Kidney epithelial cell (primary cell): ENCODE measurements around the gene IP6K3. TPM values are rescaled to one million over a fixed set of nuclear protein-coding genes. Genes with fewer than 3 reads are reported as not detected.

Source experiments
- DNase-seq: peaks from one replicate; pipeline ENCODE4 v3.0.0-alpha.2; 2010; ENCODE audit warnings: low read depth
- H3K27me3 ChIP-seq: 2 replicates; pipeline ENCODE4 v1.6.0; 2011; ENCODE audit warnings: low read length; ENCODE audit not compliant: control insufficient read depth, insufficient read depth
- H3K36me3 ChIP-seq: 2 replicates; pipeline ENCODE4 v1.5.1; 2011; ENCODE audit warnings: low read length; ENCODE audit not compliant: control insufficient read depth, insufficient read depth
- H3K4me3 ChIP-seq: 2 replicates; pipeline ENCODE4 v1.5.1; 2011; ENCODE audit warnings: low read depth, mild to moderate bottlenecking, control low read depth, low read length
- total RNA-seq: library from RNA; depleted of rRNA; stranded (reverse); fragments of >200 nt; gene quantifications from 2 replicates; pipeline ENCODE4 v1.2.3, GENCODE V29; 2015
- TF ChIP-seq, protein P1 (sequence below): IDR thresholded peaks from 2 replicates; pipeline ENCODE4 v1.5.1; 2011; ENCODE audit warnings: mild to moderate bottlenecking, moderate library complexity, low read length, control low read depth, inconsistent platforms; ENCODE audit not compliant: insufficient read depth, poor library complexity, severe bottlenecking

The IP6K3 gene
- total RNA-seq, 1 donor from 2014 or later = 0.29 TPM

DNA sequence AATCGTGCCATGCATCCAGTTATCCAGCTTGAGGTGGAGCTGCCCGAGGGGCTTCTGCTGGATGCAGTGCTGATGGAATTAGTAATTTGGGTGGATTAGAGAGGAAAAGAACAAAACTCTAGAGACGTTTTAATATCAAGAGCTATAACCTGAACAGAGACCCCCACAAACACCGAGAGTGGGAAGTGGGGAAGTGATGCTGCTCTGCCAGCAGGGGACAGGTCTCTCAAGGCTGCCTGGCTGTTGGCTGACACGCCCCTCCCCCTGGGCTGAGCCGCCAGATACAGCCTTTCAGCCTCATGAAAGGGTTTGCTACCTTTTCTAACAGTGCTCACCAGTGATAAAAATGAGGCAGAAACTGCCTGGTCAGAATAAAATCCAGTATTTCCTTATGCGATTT is 32.6 kb upstream of the IP6K3 start:
- no peak overlapping the region for H3K4me3 ChIP-seq
- TF ChIP-seq, protein P1, sequence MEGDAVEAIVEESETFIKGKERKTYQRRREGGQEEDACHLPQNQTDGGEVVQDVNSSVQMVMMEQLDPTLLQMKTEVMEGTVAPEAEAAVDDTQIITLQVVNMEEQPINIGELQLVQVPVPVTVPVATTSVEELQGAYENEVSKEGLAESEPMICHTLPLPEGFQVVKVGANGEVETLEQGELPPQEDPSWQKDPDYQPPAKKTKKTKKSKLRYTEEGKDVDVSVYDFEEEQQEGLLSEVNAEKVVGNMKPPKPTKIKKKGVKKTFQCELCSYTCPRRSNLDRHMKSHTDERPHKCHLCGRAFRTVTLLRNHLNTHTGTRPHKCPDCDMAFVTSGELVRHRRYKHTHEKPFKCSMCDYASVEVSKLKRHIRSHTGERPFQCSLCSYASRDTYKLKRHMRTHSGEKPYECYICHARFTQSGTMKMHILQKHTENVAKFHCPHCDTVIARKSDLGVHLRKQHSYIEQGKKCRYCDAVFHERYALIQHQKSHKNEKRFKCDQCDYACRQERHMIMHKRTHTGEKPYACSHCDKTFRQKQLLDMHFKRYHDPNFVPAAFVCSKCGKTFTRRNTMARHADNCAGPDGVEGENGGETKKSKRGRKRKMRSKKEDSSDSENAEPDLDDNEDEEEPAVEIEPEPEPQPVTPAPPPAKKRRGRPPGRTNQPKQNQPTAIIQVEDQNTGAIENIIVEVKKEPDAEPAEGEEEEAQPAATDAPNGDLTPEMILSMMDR = no peak
- no peaks in the 10 kb centered on the region for H3K27me3 ChIP-seq
- DNase-seq = no peak
- H3K36me3 ChIP-seq = peaks cover 4% of the 10 kb centered on the region

DNA sequence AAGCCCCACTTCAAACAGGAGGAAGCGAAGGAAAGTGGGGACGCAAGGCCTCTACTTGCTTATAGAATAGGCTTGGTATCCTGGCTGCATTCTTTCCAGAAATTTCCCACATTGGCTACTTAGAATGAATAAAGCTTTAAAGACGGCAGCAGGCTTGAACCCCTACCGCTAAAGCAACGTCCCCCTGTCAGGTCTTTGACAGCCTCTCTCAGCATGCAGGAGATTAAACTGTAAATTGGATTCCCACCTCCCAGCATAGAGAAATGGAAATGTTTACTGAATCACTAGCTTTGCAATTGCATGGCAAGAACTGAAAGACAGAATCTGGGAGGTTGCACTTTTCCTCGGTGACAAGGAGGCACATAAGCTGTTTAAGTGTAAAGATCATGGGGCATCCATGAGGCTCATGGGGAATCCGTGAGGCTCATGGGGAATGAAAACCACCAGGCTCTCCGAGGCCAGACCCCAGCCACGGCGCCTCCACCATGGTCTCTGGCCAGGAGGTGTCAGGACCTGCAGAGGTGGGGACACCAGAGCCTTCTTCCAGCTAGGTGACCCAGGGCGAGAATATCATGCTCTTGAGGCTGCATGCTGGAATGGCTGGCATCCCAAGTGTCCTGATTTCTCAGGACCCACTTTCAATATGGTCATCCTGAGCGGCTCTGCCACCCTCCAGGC is 31.9 kb upstream of the IP6K3 start:
- Histone ChIP-seq H3K4me3 (no peak overlapping the region), H3K36me3 (peaks cover 4% of the 10 kb centered on the region), H3K27me3 (no peaks in the 10 kb centered on the region)
- TF ChIP-seq, protein P1 = no peak
- DNase-seq = no peak

DNA sequence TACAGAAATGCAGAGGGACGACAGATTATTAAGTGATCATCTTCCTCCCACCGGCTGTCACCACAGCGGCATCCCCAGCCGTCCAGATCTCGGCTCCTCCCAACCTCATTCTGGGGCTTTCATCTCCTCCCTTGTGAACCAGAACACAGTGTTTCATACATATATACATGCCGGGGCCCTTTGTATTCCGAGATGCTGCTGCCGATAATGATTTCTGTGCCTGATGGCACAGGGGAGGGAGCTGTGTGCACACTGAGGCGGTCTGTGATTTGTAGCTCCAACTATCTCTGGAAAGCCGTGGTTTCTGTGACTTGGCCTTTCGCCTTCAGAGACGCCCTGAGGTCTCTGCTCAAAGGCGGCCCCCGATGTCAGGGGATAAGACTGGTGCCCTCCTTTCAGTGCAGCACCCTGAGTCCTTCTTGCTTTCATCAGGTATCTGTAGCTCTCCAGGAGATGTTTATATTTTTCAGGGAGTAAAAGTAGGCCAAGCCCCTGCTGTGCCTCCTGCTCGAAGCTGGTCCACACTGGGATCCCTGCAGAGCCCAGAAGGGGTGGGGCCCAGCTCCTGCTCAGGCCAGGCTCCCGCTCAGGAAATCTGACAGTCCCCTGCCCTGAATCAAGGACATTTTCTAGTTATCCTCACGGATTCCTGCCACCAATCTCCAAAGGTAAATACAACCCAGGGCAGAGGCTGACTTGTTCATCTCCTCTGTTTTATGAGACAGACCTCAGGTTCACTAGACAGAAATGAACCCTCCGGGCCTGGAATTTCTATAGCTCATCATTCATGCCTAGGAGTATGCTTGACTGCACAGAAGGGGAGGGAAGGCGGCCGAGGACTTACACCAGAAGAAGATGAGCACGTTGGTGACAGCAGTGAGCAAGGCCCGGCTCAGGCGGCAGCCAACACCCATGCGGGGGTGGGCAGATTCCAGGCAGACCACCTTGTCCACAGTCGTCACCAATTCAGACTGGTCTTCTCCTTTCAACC is 31.0 kb upstream of the IP6K3 start:
- H3K4me3 ChIP-seq = no peak overlapping the region
- no peak for DNase-seq
- no peaks in the 10 kb centered on the region for H3K27me3 ChIP-seq
- peaks cover 5% of the 10 kb centered on the region for H3K36me3 ChIP-seq
- TF ChIP-seq, protein P1 = no peak

DNA sequence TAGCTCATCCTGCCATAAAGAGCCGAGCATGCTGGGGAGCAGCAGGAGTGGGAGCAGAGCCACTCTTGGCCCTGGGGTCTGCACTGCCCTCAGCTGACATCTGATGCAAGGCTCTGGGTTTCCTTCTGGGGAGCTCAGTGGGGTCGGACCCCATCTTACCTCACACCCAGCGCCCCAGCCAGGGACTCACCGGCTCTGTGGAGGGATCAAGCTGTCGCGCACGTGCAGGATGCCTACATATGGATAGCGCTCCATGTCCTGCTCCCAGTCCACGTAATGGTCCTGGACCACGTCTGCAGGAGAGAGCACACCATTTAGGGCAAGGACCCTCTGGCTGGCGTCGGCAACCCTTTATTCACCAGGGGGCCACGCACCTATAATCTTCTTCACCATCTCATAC is 30.1 kb upstream of the IP6K3 start:
- no peak for DNase-seq
- TF ChIP-seq, protein P1 = no peak
- no peaks in the 10 kb centered on the region for H3K27me3 ChIP-seq
- H3K36me3 ChIP-seq = peaks cover 5% of the 10 kb centered on the region
- no peak overlapping the region for H3K4me3 ChIP-seq

DNA sequence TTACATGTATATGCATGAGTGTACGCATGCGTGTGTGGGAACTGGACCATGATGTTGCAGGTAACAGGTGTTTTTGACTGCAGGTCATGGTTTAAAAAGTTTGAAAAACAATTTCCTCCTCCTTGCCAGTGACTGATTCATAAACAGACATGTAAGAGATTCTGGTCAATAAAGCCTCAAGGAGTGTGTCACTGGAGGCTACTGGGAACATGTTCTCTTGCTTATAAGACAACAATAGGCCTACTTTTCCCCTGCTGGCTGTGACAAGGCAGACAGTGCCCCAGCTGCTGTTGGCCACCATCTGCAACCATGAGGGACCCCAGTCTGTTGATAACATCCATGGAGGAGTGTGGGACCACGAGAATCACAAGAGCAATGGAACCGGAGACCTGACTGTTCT is 29.5 kb upstream of the IP6K3 start:
- TF ChIP-seq, protein P1 = no peak
- no peak for DNase-seq
- Histone ChIP-seq H3K36me3 (peaks cover 5% of the 10 kb centered on the region), H3K27me3 (no peaks in the 10 kb centered on the region), H3K4me3 (no peak overlapping the region)
